GM12891 (cell line): ENCODE measurements around the gene MCTP2.

Experiments used
- POLR2A ChIP-seq: IDR thresholded peaks from 2 replicates; pipeline ENCODE4 v1.6.1; 2011; ENCODE audit warnings: low read depth, low read length, control low read depth
- POLR2AphosphoS5 ChIP-seq: IDR thresholded peaks from 2 replicates; pipeline ENCODE4 v1.6.1; 2011; ENCODE audit warnings: low read depth, low read length, control low read depth
- POU2F2 ChIP-seq: IDR thresholded peaks from 2 replicates; pipeline ENCODE4 v1.6.1; 2011; ENCODE audit warnings: low read depth, mild to moderate bottlenecking, control low read depth, low read length, moderate library complexity
- TAF1 ChIP-seq: IDR thresholded peaks from 2 replicates; pipeline ENCODE4 v1.6.1; 2011; ENCODE audit warnings: low read depth, low read length, control low read depth

DNA sequence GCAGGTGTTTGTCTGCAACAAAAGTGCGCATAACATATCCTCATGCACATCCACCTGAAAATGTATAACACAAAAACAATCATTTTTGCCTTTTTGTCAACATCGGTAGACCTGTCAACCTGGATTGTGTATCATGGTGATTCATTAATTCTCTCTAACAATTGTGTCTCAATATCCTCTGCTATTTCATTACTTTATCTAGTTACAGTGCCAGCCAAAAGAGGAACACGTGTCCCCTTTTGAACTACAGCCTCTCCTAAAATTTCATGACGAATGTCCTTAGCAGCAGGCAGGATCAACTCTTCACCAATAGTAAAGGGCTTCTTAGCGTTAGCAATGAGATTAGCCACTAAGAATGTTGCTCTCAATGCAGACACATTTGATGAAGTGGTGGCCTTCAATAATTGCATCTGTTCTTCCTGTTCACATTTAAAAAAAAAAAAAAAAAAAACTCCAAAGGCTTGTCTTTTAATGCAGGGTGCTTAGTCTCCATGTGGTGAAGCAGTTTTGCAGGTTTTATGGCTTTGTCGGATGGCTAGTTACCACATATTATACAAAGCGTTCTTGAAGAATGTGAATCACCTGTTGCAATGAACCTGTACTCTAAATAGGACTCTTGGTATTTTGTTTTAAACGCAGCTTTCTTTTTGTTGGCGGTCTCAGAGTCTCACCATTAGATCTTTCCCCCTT lies 45.7 kb upstream of the MCTP2 start:
- TF ChIP-seq POLR2AphosphoS5 (no peak), TAF1 (no peak), POLR2A (no peak), POU2F2 (no peak)
